GM21717 (cell line): ENCODE data around the gene ATXN7L1.

ENCODE experiments used
- ATAC-seq: cut with Tn5 transposase; IDR thresholded peaks from one replicate; pipeline ENCODE4 v1.9.1; 2021; ENCODE audit warnings: mild to moderate bottlenecking, moderate library complexity; ENCODE audit not compliant: unreplicated experiment

ATXN7L1 gene

GRCh38 chr7:105594034-105594433, 282.4 kb downstream of the ATXN7L1 start:
- ATAC-seq = no peak

GRCh38 chr7:105591522-105591921, 284.9 kb downstream of the ATXN7L1 start:
- no peak for ATAC-seq

- ATAC-seq = no peak
Observed at GRCh38 chr7:105590793-105591192, 285.6 kb downstream of the ATXN7L1 start.

DNA sequence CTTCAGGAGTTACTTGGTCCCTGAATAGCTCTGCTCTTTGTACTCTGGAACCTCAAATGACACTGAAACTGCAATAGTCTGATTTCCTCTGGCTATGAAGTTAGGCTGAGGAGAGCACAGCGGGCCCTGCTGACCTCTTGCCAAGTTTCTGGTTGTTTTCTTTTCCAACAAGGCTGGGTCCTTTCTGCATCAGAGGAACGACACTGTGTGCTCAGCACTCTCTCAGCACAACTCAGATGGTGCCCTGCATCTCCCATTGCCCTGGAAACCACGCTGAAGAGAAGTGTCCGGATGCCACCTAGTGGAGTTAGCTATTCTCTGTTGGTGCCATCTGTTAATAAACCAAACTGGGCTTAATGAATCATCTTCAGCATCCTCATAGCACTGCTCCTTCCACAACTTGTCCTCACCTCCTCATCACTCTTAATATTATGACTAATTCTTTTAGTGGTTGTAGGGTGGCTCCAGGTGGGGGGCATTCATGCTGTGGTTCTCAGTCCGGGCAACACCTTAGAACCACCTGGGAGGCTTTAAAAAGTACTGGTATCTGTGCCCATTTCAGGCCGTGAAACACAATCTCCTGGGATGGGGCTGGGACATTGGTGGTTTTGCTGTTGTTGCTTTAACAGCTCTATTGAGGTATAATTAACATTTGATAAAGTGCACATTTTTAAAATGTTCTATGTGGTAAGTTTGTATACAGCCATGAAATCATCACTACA, 286.9 kb downstream of the ATXN7L1 start:
- peak; percentile 72 for ATAC-seq

GRCh38 chr7:105587909-105588635, 288.3 kb downstream of the ATXN7L1 start:
- no peak for ATAC-seq

DNA sequence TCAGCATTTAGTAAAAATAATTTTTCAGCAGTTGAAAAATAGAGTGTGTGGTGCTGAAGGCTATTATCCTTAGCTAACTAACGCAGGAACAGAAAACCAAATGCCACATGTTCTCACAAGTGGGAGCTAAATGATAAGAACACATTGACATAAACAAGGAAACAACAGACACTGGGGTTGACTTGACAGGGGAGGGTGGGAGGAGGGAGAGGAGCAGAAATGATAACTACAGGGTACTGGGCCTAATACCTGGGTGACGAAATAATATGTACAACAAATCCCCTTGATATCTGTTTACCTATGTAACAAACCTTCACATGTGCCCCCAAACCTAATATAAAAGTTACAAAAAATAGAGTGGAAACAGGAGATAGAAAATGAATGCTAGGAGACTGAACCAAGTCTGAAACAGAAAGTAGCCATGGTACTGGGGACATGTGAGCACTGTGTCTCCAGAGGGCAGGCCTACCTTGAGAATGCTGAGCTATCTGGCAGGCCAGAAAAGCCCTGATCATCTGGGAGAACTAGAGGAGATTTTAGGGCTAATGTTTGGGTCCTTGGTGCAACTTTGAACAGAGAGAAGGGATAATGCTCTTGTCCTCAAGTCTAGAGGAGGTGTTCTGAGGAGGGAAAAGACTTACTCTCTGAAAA, 290.4 kb downstream of the ATXN7L1 start:
- peak; percentile 53 for ATAC-seq

DNA sequence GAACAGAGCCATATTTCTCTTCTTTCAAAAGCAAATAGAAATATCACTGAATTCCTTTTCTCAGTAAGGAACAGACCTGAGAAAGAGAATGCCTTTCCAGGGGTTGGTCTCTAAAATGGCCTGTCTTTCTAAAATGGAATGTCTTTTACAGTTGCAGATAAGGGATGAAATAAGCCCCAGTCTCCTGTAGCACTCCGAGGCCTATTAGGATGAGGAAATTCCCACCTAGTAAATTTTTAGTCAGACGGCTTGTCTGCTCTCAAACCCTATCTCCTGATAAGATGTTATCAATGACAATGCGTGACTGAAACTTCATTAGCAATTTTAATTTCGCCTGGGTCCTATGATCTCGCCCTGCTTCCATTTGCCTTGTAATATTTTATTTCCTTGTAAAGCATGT, 292.2 kb downstream of the ATXN7L1 start:
- no peak for ATAC-seq

GRCh38 chr7:105583061-105583460, 293.3 kb downstream of the ATXN7L1 start:
- ATAC-seq = no peak

- no peak for ATAC-seq
Observed at GRCh38 chr7:105581066-105581811, 295.2 kb downstream of the ATXN7L1 start, which contains the start of gene EFCAB10. Gene EFCAB10, minus strand, starts transcription at chr7:105581493. Its CDS starts 30 bp downstream, at chr7:105581463.

DNA sequence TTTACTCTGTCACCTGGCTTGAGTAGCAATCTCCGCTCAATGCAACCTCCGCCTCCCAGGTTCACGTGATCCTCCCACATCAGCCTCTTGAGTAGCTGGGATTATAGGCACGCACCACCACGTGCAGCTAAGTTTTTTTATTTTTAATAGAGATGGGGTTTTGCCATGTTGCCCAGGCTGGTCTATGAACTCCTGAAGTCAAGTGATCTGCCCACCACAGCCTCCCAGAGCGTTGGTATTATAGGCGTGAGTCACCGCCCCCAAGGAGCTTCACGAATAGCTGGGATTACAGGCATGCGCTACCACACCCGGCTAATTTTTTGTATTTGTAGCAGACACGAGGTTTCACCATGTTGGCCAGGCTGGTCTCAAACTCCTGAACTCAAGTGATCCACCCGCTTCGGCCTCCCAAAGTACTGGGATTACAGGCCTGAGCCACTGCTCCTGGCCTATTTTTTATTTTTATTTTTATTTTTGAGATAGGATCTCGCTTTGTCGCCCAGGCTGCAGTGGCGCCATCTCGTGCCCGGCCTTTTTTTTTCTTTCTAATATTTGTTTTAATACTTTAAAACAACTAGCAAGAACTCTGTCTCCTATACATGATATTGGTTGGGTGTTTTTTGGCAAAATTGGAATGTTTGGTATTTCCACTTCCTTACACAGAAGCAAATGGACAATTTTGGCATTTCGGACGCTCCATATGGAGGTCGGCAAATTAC, 296.2 kb downstream of the ATXN7L1 start:
- no peak for ATAC-seq

GRCh38 chr7:105578496-105578895, 297.9 kb downstream of the ATXN7L1 start:
- no peak for ATAC-seq

DNA sequence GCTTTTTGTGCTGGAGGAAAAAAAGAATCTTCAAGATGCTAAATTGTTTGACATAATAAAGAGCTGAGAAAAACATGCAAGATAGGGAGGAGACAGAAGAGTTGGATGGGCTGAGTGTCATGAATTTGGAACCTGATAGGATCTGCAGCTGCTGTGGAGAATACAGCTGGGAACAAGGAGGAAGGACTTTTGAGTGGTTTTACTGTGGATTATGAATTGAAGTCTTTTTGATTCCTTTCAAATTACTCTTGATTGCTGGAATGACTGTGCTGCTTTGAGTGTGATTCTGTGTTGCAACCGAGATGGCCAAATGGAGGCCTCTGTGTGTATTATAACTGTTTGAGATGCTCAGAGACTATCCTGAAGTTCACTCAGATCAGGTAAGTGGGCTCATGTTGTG, 299.1 kb downstream of the ATXN7L1 start:
- no peak for ATAC-seq

DNA sequence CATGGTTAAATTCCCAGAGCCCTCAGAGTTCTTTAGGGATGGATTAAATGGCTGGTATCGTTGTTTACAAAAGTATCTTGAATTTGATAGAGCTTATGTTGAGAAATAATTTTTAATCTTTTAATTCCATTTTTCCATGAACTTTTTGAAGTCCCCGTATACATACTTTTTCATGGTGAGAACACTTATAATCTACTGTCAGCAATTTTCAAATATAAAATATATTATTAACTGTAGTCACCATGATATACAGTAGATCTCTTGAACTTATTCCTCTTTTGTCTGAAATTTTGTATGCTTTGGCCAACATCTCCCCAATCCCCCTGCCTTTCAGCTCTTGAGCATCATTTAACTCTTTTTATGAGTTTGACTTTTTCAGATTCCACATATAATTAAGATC, 304.5 kb downstream of the ATXN7L1 start:
- no peak for ATAC-seq

- no peak for ATAC-seq
Observed at GRCh38 chr7:105567821-105568220, 308.6 kb downstream of the ATXN7L1 start.

DNA sequence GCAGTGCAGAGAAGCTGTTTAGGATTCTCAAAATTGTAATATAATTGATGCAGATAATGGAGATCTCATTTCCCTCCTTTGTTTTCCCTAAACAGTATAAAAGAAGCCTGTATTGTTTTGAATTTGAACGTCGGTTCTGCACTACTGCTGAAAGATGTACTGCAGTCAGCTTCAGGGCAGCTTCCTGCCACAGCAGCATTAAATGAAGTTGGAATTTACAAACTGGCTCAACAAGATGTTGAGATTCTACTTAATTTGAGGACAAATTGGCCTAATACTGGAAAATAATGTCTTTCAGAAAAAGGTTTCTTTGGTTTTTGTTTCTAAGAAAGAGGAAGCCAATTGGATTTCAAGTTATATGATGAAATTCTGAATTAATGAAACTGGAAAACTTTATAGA, 309.4 kb downstream of the ATXN7L1 start:
- ATAC-seq = no peak

- no peak for ATAC-seq
Observed at GRCh38 chr7:105565190-105565589, 311.2 kb downstream of the ATXN7L1 start.

- no peak for ATAC-seq
Observed at GRCh38 chr7:105559926-105560325, 316.5 kb downstream of the ATXN7L1 start.
